Upper lobe of right lung (tissue), 1 donor: ENCODE results near the gene CHST5. TPM values are rescaled to one million over a fixed set of nuclear protein-coding genes. Genes with fewer than 3 reads are reported as not detected.

ENCODE experiments used
- ATAC-seq: fragments of 200-7000 bp; cut with Tn5 transposase; one replicate; pipeline ENCODE4 v1.9.1; 2020; ENCODE audit warnings: mild to moderate bottlenecking, moderate library complexity
- DNase-seq: peaks from one replicate; pipeline ENCODE4 v3.0.0-alpha.2; 2020
- H3K27ac ChIP-seq: fragments of 200-600 bp; one replicate; pipeline ENCODE4 v1.8.0; 2022
- H3K27me3 ChIP-seq: fragments of 200-600 bp; one replicate; pipeline ENCODE4 v1.8.0; 2022; ENCODE audit warnings: mild to moderate bottlenecking
- H3K36me3 ChIP-seq: fragments of 200-600 bp; one replicate; pipeline ENCODE4 v1.8.0; 2022
- H3K4me1 ChIP-seq: fragments of 200-600 bp; one replicate; pipeline ENCODE4 v1.8.0; 2022
- H3K4me3 ChIP-seq: fragments of 200-600 bp; one replicate; pipeline ENCODE4 v1.8.0; 2022; ENCODE audit warnings: mild to moderate bottlenecking
- H3K9me3 ChIP-seq: fragments of 200-600 bp; one replicate; pipeline ENCODE4 v1.8.0; 2022
- intact Hi-C: fragments of 100-400 bp; cut with DNase I; formaldehyde crosslinking; loops from one replicate; pipeline ENCODE4 v1.11.0; 2022
- long read RNA-seq: library from polyadenylated mRNA; unstranded; transcript quantifications from one replicate; pipeline ENCODE4 v2.0.0, GENCODE V29; 2021
- total RNA-seq: library from RNA; stranded (reverse); fragmentation: NEBNext Ultra II Directional; extraction: Animal tissue kit (Norgen Biotek cat#: 25700); gene quantifications from one replicate; pipeline ENCODE4 v1.2.1, GENCODE V29; 2021
- TF ChIP-seq, protein P1 (sequence below): fragments of 200-600 bp; IDR thresholded peaks from one replicate; pipeline ENCODE4 v1.8.0; 2022; ENCODE audit warnings: antibody characterized with exemption
- donor health status: DM: no; HTN: yes; CAD: no; lungs with severe emphysema.

The CHST5 gene
- total RNA-seq = not detected
- long read RNA-seq = 0 reads

DNA sequence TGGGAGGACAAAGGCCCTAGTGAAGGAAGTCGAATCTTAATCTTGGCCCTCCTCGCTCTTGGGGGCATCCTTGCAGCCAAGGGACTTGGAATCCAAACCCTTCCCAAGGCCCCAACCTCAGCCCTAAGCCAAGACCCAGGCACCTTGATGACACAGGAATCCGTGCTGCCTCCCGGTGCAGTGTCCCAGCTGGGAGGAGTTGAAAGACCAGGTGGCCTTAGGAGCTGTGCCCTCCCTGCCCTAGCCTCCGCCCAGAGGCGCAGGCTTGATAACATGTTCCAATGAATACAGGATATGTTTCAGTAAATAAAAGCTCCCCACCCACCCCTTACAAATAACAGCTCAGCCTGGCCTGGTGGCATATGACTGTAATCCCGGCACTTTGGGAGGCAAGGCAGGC is at the start of gene CHST5:
Gene CHST5 (minus strand): TSS at position 208 of the 400 bp plus-strand sequence. CDS start 5,724 bp downstream, outside the sequence.
- Histone ChIP-seq H3K36me3 (no peaks in the 10 kb centered on the region), H3K4me1 (no peaks in the 10 kb centered on the region), H3K27ac (no peak within 1 kb of the TSS), H3K4me3 (no peak within 1 kb of the TSS), H3K9me3 (no peaks in the 10 kb centered on the region), H3K27me3 (no peaks in the 10 kb centered on the region)
- intact Hi-C loops = no loop called here
- peak; percentile 31 for DNase-seq
- TF ChIP-seq, protein P1, sequence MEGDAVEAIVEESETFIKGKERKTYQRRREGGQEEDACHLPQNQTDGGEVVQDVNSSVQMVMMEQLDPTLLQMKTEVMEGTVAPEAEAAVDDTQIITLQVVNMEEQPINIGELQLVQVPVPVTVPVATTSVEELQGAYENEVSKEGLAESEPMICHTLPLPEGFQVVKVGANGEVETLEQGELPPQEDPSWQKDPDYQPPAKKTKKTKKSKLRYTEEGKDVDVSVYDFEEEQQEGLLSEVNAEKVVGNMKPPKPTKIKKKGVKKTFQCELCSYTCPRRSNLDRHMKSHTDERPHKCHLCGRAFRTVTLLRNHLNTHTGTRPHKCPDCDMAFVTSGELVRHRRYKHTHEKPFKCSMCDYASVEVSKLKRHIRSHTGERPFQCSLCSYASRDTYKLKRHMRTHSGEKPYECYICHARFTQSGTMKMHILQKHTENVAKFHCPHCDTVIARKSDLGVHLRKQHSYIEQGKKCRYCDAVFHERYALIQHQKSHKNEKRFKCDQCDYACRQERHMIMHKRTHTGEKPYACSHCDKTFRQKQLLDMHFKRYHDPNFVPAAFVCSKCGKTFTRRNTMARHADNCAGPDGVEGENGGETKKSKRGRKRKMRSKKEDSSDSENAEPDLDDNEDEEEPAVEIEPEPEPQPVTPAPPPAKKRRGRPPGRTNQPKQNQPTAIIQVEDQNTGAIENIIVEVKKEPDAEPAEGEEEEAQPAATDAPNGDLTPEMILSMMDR = no peak
- no peak for ATAC-seq

- no peaks in the 10 kb centered on the region for H3K4me1 ChIP-seq
- H3K27ac ChIP-seq = no peak overlapping the region
- TF ChIP-seq, protein P1 = no peak
- H3K4me3 ChIP-seq = no peak overlapping the region
- DNase-seq = no peak
- no peak for ATAC-seq
- H3K27me3 ChIP-seq = no peaks in the 10 kb centered on the region
- peaks cover 13% of the 10 kb centered on the region for H3K36me3 ChIP-seq
- H3K9me3 ChIP-seq = no peaks in the 10 kb centered on the region
- intact Hi-C loops = no loop called here
Measured at GRCh38 chr16:75584108-75584507, 48.2 kb upstream of the CHST5 start.

GRCh38 chr16:75579281-75579834 is 43.5 kb upstream of the CHST5 start:
- intact Hi-C loops = no loop called here
- DNase-seq = no peak
- Histone ChIP-seq H3K4me1 (peaks cover 5% of the 10 kb centered on the region), H3K36me3 (peaks cover 60% of the 10 kb centered on the region), H3K27ac (no peak overlapping the region), H3K4me3 (no peak overlapping the region), H3K9me3 (no peaks in the 10 kb centered on the region), H3K27me3 (no peaks in the 10 kb centered on the region)
- ATAC-seq = no peak
- TF ChIP-seq, protein P1 = no peak

DNA sequence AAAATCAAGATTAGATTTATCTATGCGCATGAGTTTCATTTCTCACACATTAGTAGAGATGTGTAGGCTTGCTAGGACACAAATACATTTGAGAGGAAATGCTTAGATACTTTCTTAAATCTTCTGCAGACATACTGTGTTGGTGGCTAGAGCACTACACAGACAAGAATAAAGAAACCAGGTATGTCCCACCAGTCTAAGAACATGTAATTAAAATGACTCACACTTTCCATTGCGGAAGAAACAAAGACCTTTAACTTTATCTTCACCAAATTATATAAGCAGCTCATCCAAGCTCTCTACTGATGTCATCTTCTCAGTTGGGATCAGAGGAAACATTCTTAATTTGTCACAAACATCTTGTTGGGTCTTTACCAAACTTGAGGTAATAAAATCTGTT is 42.8 kb upstream of the CHST5 start:
- H3K36me3 ChIP-seq = peaks cover 67% of the 10 kb centered on the region
- H3K4me1 ChIP-seq = peaks cover 5% of the 10 kb centered on the region
- H3K27me3 ChIP-seq = no peaks in the 10 kb centered on the region
- intact Hi-C loops = no loop called here
- ATAC-seq = no peak
- H3K27ac ChIP-seq = no peak overlapping the region
- DNase-seq = no peak
- H3K9me3 ChIP-seq = no peaks in the 10 kb centered on the region
- H3K4me3 ChIP-seq = no peak overlapping the region
- TF ChIP-seq, protein P1 = no peak

DNA sequence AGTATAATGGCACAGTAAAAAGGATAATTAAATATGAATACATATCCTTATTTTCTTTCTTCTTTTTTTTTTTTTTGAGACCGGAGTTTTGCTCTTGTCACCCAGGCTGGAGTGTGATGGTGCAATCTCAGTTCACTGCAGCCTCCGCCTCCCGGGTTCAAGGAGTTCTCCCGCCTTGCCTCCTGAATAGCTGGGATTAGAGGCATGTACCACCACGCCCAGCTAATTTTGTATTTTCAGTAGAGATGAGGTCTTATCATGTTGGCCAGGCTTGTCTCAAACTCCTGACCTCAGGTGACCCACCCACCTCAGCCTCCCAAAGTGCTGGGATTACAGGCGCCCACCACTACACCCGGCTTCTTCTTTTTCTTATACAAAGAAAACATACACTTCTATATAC is 42.3 kb upstream of the CHST5 start:
- H3K4me1 ChIP-seq = peaks cover 5% of the 10 kb centered on the region
- H3K27me3 ChIP-seq = no peaks in the 10 kb centered on the region
- TF ChIP-seq, protein P1 = no peak
- H3K36me3 ChIP-seq = peaks cover 72% of the 10 kb centered on the region
- intact Hi-C loops = no loop called here
- no peaks in the 10 kb centered on the region for H3K9me3 ChIP-seq
- DNase-seq (no peak), ATAC-seq (no peak)
- no peak overlapping the region for H3K4me3 ChIP-seq
- no peak overlapping the region for H3K27ac ChIP-seq

GRCh38 chr16:75576384-75576811 is 40.5 kb upstream of the CHST5 start:
- DNase-seq = no peak
- H3K27ac ChIP-seq = no peak overlapping the region
- TF ChIP-seq, protein P1 = no peak

More at GRCh38 chr16:75576384-75576811, 40.5 kb upstream of the CHST5 start:
- intact Hi-C loops = no loop called here
- Histone ChIP-seq H3K4me1 (peaks cover 9% of the 10 kb centered on the region), H3K9me3 (no peaks in the 10 kb centered on the region), H3K4me3 (no peak overlapping the region), H3K36me3 (peaks cover 88% of the 10 kb centered on the region), H3K27me3 (no peaks in the 10 kb centered on the region)
- no peak for ATAC-seq
